SK-N-SH (cell line): ENCODE measurements around the gene WWOX.

Experiments used
- CHD2 ChIP-seq: fragments of 150-350 bp; IDR thresholded peaks from 2 replicates; pipeline ENCODE4 v1.6.1; 2018; ENCODE audit warnings: low read length; ENCODE audit not compliant: partially characterized antibody
- EZH2phosphoT487 ChIP-seq: fragments of 200-600 bp; sonication (generic); IDR thresholded peaks from 2 replicates; pipeline ENCODE4 v1.6.1; 2017; ENCODE audit warnings: low read depth, mixed run types, mild to moderate bottlenecking, antibody characterized with exemption, moderate library complexity, borderline replicate concordance
- FOSL2 ChIP-seq: IDR thresholded peaks from 2 replicates; pipeline ENCODE4 v1.4.0; 2012; ENCODE audit warnings: low read depth, mild to moderate bottlenecking, moderate library complexity, borderline replicate concordance
- GABPA ChIP-seq: IDR thresholded peaks from 2 replicates; pipeline ENCODE4 v1.4.0; 2012; ENCODE audit warnings: low read depth, mild to moderate bottlenecking
- POLR2AphosphoS5 ChIP-seq: IDR thresholded peaks from 2 replicates; pipeline ENCODE4 v1.6.1; 2012; ENCODE audit warnings: low read depth, low read length
- SIN3A ChIP-seq: IDR thresholded peaks from 2 replicates; pipeline ENCODE4 v1.6.1; 2012; ENCODE audit warnings: low read depth, mild to moderate bottlenecking, low read length, moderate library complexity, borderline replicate concordance
- TF ChIP-seq, protein P1 (sequence below): fragments of 200-600 bp; sonication (generic); IDR thresholded peaks from 2 replicates; pipeline ENCODE4 v1.6.1; 2017; ENCODE audit warnings: antibody characterized with exemption, mild to moderate bottlenecking, moderate library complexity
- TF ChIP-seq, protein P2 (sequence below): IDR thresholded peaks from 2 replicates; pipeline ENCODE4 v1.6.1; 2012; ENCODE audit warnings: mild to moderate bottlenecking, low read depth, low read length, moderate library complexity

GRCh38 chr16:79067600-79067999 lies 968.1 kb downstream of the WWOX start:
- TF ChIP-seq, protein P1, sequence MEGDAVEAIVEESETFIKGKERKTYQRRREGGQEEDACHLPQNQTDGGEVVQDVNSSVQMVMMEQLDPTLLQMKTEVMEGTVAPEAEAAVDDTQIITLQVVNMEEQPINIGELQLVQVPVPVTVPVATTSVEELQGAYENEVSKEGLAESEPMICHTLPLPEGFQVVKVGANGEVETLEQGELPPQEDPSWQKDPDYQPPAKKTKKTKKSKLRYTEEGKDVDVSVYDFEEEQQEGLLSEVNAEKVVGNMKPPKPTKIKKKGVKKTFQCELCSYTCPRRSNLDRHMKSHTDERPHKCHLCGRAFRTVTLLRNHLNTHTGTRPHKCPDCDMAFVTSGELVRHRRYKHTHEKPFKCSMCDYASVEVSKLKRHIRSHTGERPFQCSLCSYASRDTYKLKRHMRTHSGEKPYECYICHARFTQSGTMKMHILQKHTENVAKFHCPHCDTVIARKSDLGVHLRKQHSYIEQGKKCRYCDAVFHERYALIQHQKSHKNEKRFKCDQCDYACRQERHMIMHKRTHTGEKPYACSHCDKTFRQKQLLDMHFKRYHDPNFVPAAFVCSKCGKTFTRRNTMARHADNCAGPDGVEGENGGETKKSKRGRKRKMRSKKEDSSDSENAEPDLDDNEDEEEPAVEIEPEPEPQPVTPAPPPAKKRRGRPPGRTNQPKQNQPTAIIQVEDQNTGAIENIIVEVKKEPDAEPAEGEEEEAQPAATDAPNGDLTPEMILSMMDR = no peak
- TF ChIP-seq GABPA = no peak
- TF ChIP-seq EZH2phosphoT487 = no peak
- TF ChIP-seq, protein P2, sequence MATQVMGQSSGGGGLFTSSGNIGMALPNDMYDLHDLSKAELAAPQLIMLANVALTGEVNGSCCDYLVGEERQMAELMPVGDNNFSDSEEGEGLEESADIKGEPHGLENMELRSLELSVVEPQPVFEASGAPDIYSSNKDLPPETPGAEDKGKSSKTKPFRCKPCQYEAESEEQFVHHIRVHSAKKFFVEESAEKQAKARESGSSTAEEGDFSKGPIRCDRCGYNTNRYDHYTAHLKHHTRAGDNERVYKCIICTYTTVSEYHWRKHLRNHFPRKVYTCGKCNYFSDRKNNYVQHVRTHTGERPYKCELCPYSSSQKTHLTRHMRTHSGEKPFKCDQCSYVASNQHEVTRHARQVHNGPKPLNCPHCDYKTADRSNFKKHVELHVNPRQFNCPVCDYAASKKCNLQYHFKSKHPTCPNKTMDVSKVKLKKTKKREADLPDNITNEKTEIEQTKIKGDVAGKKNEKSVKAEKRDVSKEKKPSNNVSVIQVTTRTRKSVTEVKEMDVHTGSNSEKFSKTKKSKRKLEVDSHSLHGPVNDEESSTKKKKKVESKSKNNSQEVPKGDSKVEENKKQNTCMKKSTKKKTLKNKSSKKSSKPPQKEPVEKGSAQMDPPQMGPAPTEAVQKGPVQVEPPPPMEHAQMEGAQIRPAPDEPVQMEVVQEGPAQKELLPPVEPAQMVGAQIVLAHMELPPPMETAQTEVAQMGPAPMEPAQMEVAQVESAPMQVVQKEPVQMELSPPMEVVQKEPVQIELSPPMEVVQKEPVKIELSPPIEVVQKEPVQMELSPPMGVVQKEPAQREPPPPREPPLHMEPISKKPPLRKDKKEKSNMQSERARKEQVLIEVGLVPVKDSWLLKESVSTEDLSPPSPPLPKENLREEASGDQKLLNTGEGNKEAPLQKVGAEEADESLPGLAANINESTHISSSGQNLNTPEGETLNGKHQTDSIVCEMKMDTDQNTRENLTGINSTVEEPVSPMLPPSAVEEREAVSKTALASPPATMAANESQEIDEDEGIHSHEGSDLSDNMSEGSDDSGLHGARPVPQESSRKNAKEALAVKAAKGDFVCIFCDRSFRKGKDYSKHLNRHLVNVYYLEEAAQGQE = no peak
- TF ChIP-seq CHD2 = no peak
- no peak for TF ChIP-seq FOSL2
- TF ChIP-seq SIN3A = no peak
- no peak for TF ChIP-seq POLR2AphosphoS5
